Measurements from ENCODE around the gene SETSIP. TPM values are rescaled to one million over a fixed set of nuclear protein-coding genes. Genes with fewer than 3 reads are reported as not detected.

The SETSIP gene
- total RNA-seq (ENCODE audit: low replicate concordance), result not detected in 2 replicates

DNA sequence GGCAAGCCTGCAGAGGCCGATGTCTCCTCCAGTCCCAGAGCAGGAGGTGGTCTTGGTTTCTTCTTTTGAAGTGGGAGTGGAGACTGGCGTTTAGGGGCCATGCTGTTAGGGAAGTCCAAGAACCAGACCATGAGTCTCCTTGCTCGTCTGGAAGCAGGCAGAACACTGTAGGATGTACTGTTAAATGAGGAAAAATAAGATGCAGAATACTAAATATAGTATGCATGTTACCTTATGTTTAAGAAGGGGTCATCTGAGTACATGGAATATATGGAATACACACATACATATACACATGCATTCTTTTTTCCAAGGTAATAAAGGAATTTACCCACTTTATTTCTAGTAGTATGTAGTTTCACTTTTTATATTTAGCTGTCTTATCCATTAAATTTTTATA lies at the start of gene SETSIP:
Gene SETSIP, minus strand, starts transcription at position 101 of the 400 bp plus-strand sequence. Its CDS starts 0 bp downstream, at position 101.
- no peaks in the 10 kb centered on the region for H3K79me2 ChIP-seq (ENCODE audit: low read depth)
- H3K9me3 ChIP-seq (ENCODE audit: low read depth), result no peaks in the 10 kb centered on the region
- H3K36me3 ChIP-seq, result no peaks in the 10 kb centered on the region
- Mint-ChIP-seq H3K9me3 (no peaks in the 10 kb centered on the region), H3K4me1 (peaks cover 5% of the 10 kb centered on the region), H3K27me3 (ENCODE audit: insufficient read depth, low read depth) (no peaks in the 10 kb centered on the region), H3K36me3 (no peaks in the 10 kb centered on the region), H3K4me3 (no peak within 1 kb of the TSS), H3K27ac (no peak within 1 kb of the TSS)
- no peak within 1 kb of the TSS for H3K27ac ChIP-seq
- no peaks in the 10 kb centered on the region for H3K27me3 ChIP-seq
- DNase-seq (ENCODE audit: low spot score), result no peak
- H3K4me3 ChIP-seq, result no peak within 1 kb of the TSS
- no peak within 1 kb of the TSS for H3K9ac ChIP-seq
- H4K20me1 ChIP-seq (ENCODE audit: low read depth), result no peaks in the 10 kb centered on the region
- H3F3A ChIP-seq (ENCODE audit: low read depth), result peaks cover 9% of the 10 kb centered on the region
- TF ChIP-seq EZH2phosphoT487 (IDR thresholded peaks at IDR 0.05) (no peak), EZH2 (IDR thresholded peaks at IDR 0.05) (no peak)
- TF ChIP-seq, protein P1, sequence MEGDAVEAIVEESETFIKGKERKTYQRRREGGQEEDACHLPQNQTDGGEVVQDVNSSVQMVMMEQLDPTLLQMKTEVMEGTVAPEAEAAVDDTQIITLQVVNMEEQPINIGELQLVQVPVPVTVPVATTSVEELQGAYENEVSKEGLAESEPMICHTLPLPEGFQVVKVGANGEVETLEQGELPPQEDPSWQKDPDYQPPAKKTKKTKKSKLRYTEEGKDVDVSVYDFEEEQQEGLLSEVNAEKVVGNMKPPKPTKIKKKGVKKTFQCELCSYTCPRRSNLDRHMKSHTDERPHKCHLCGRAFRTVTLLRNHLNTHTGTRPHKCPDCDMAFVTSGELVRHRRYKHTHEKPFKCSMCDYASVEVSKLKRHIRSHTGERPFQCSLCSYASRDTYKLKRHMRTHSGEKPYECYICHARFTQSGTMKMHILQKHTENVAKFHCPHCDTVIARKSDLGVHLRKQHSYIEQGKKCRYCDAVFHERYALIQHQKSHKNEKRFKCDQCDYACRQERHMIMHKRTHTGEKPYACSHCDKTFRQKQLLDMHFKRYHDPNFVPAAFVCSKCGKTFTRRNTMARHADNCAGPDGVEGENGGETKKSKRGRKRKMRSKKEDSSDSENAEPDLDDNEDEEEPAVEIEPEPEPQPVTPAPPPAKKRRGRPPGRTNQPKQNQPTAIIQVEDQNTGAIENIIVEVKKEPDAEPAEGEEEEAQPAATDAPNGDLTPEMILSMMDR (IDR thresholded peaks at IDR 0.05), result no peak
- no peak within 1 kb of the TSS for H2AFZ ChIP-seq (replicated peaks)
- H3K4me2 ChIP-seq, result no peak within 1 kb of the TSS
- no peaks in the 10 kb centered on the region for H3K4me1 ChIP-seq

DNA sequence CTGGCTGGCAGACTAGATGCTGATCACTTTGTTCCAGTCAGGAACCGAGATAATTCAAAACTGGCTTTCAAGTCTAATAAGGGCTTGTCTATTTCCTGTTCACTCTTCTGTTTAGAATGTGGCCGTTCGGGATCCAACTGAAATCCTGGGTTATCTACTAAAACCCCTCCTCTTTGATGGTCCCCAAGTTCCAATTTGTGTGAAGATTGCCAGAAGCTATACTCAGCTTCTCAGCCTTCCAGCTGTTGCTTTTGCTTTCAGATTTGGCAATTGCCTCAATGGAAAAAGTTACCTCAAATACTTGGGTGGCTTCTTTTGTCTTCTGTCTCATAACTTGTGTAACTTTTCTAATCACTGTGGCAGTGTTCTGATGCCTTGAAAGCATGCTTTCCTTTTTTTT lies 48.7 kb upstream of the SETSIP start:
- no peaks in the 10 kb centered on the region for H3K9me3 Mint-ChIP-seq
- Histone ChIP-seq H3K9ac (no peak overlapping the region), H3K4me2 (no peak overlapping the region), H4K20me1 (ENCODE audit: low read depth) (no peaks in the 10 kb centered on the region), H3K27ac (no peak overlapping the region), H3K9me3 (ENCODE audit: low read depth) (no peaks in the 10 kb centered on the region), H3F3A (ENCODE audit: low read depth) (no peaks in the 10 kb centered on the region), H3K4me3 (no peak overlapping the region), H3K79me2 (ENCODE audit: low read depth) (no peaks in the 10 kb centered on the region), H3K36me3 (no peaks in the 10 kb centered on the region), H3K4me1 (peaks cover 4% of the 10 kb centered on the region), H2AFZ (replicated peaks) (no peak overlapping the region), H3K27me3 (no peaks in the 10 kb centered on the region)
- H3K27ac Mint-ChIP-seq, result no peak overlapping the region
- no peaks in the 10 kb centered on the region for H3K27me3 Mint-ChIP-seq (ENCODE audit: insufficient read depth, low read depth)
- H3K36me3 Mint-ChIP-seq, result no peaks in the 10 kb centered on the region
- no peaks in the 10 kb centered on the region for H3K4me1 Mint-ChIP-seq
- no peak overlapping the region for H3K4me3 Mint-ChIP-seq
- no peak for DNase-seq (ENCODE audit: low spot score)
- TF ChIP-seq, protein P1 (IDR thresholded peaks at IDR 0.05), result no peak
- TF ChIP-seq EZH2phosphoT487 (IDR thresholded peaks at IDR 0.05), result no peak
- TF ChIP-seq EZH2 (IDR thresholded peaks at IDR 0.05), result no peak

DNA sequence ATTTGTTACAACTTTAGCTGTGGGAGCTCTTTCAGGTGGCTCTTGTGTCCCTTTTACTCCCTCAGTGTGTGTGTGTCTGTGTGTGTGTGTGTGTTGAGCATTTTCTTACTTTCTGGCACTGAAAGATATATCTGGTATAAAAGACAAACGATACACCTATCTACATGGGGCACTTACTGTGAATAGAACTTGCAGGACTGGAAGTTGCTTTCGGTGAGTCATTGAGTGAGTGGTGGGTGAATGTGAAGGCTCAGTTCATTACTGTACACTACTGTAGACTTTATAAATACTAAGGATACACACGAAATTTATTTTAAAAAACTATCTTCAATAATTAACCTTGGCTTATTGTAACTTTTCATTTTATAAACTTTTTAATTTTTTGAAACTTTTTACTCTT lies 43.6 kb upstream of the SETSIP start:
- Histone ChIP-seq H4K20me1 (ENCODE audit: low read depth) (no peaks in the 10 kb centered on the region), H3K27me3 (no peaks in the 10 kb centered on the region), H2AFZ (replicated peaks) (no peak overlapping the region), H3K36me3 (no peaks in the 10 kb centered on the region), H3K79me2 (ENCODE audit: low read depth) (no peaks in the 10 kb centered on the region), H3K27ac (no peak overlapping the region), H3K4me2 (no peak overlapping the region), H3K9me3 (ENCODE audit: low read depth) (no peaks in the 10 kb centered on the region), H3K4me1 (no peaks in the 10 kb centered on the region), H3F3A (ENCODE audit: low read depth) (no peaks in the 10 kb centered on the region), H3K9ac (no peak overlapping the region), H3K4me3 (no peak overlapping the region)
- H3K9me3 Mint-ChIP-seq, result no peaks in the 10 kb centered on the region
- H3K27ac Mint-ChIP-seq, result no peak overlapping the region
- H3K4me3 Mint-ChIP-seq, result no peak overlapping the region
- no peaks in the 10 kb centered on the region for H3K4me1 Mint-ChIP-seq
- TF ChIP-seq, protein P1 (IDR thresholded peaks at IDR 0.05), result no peak
- TF ChIP-seq EZH2phosphoT487 (IDR thresholded peaks at IDR 0.05) (no peak), EZH2 (IDR thresholded peaks at IDR 0.05) (no peak)
- no peak for DNase-seq (ENCODE audit: low spot score)
- H3K27me3 Mint-ChIP-seq (ENCODE audit: insufficient read depth, low read depth), result no peaks in the 10 kb centered on the region
- no peaks in the 10 kb centered on the region for H3K36me3 Mint-ChIP-seq
